Ramos (cell line): ENCODE data around the gene RAB31.
"Not testable (repeated sequence)": the region's sequence is repeated elsewhere in the genome, so short reads cannot be mapped to it uniquely, and the experiment has no call there.

Experiments used
- in situ Hi-C: fragments of 300-500 bp; cut with MboI; formaldehyde crosslinking; loops from one replicate; pipeline ENCODE4 v1.14.3; 2022; ENCODE audit warnings: low sequenced_read_pairs; ENCODE audit not compliant: unreplicated experiment

The RAB31 gene

GRCh38 chr18:9848170-9848879 lies 140.2 kb downstream of the RAB31 start:
- in situ Hi-C loops, result no loop called here

DNA sequence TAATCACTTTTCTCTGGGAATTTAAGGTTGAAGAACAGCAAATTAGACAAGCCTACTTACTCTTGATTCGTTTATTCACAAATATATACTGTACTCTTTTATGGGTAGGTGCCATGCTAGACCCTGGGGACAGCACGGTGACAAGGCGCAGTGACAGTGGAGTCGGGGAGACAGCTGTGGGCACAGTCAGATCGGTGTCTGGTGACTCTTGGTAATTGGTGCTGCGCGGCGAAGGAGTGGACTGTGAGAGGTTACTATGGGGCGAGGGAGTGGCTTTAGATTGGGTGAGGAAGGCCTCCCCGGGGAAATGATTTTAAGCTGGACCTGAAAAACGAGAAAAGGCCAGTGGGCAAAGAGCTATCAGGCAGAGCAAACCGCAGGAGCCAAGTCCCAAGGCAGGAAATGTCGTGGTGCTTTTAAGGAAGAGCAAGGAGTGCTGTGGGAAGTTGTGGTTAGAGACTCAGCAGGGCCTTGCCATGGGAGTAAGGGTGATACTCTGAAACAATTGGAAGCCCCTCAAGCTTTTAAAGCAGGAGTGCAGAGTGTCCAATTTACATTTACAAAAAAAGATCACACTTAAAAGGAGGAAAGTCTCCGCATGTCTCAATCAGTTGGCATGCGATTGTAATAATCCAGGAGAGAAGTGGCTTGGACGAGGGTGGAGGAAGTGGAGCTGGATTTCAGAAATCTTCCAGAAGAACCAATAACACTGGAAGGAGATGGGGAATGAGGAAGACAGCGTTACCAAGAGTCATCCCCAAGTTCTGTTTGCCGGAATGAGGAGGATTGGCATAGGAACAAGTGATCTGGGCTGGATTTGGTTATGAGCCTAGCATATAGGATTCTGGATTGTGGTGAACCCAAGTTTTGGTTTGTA lies 141.5 kb downstream of the RAB31 start:
- in situ Hi-C loops, result no loop called here

GRCh38 chr18:9850309-9850708 lies 142.2 kb downstream of the RAB31 start:
- in situ Hi-C loops, result no loop called here

DNA sequence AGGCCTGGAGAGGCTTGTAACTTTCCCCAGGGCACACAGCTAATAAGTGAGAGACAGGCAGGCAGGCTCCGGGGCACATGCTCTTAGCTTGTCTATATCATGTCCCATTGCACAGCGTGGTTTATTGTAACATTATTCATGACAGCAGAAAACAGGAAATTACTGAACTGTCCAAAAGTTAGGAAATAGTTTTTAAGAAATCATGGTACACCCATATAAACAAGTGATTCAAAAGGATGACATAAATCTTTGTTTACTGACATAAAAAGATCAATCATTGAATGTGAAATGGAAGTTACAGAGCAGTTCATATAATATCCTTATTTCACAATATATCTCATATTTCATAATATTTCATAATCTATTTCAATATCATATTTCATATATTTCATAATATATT lies 143.4 kb downstream of the RAB31 start:
- in situ Hi-C loops, result no loop called here

GRCh38 chr18:9852266-9853081 lies 144.4 kb downstream of the RAB31 start:
- in situ Hi-C loops, result no loop called here

DNA sequence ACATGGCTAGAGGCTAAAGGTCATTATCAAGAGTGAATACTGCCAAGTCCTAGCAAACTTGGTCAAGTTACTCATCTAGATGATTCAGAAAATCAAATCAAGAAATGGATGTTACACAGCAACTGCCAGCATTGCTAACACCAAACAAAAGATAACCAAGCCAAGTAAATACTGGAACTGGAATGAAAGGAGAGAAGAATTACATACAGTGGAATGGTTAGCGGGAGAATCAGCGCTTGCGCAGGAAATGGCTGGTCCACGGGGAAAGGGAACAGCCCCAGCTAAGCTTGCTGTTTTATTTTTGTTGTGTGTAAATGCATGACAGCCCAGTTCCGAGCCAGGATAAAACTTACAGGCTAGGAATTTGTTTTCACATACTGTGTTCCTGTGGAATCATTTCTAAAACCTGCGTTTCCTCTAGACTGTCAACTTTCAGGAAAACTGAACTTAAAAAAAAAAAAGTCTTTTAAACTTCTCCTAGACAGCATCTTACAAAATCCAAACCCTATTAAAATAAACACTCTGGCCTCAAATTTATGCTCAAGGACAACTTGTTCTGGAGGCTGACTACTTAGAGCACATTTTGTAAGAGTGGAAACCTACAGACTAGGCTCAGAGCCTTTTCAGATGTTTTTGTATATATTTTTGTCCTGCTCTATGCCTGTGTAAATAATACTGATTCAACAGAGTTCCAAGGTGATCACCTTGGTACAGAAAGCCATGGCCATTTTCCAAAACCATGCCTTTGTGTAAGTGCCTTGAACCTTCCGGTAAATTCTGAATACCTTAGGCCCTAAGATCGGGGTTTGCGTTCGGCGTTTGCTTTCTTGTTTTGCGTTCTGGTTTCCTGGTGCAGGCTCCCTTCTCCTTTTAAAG lies 146.9 kb downstream of the RAB31 start:
- in situ Hi-C loops, result no loop called here

DNA sequence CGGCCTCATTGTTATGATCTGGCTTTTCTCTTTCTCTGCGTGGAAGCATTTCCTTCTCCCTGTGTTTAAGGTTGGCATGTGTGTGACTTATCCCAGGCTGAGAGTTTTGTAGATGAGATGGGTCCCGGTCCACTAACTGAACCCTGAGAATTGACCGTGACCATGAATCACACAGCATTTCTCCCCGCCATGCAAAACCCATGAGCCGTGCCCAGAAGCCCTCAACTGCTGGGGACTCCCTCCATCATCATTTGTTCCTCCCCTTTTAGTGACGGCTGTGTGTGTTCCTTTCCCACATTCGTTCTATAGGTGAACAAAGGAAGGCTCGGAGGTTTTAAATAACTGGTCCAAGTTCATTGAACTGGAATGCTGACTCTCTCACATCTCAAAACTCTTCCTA lies 147.6 kb downstream of the RAB31 start:
- in situ Hi-C loops, result no loop called here

GRCh38 chr18:9856092-9856491 lies 148.0 kb downstream of the RAB31 start:
- in situ Hi-C loops, result no loop called here

DNA sequence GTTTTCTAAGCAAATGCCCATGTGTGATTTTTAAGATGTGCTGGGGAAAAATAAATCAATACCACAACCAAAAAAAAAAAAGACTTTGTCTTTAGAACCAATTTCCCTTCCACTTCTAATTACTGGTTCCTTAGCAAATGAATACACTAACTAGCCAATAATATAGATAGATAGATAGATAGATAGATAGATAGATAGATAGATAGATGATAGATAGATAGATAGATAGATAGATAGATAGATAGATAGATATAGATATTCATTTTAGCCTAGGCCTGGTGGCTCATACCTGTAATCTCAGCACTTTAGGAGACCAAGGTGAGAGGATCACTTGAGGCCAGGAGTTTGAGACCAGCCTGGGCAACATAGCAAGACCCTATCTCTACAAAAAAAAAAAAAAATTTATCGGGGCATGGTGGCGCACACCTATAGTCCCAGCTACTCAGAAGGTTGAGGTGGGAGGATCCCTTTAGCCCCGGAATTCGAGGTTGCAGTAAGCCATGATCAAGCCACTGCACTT lies 149.4 kb downstream of the RAB31 start:
- in situ Hi-C loops, result not testable (repeated sequence)

GRCh38 chr18:9858642-9859041 lies 150.5 kb downstream of the RAB31 start:
- in situ Hi-C loops, result no loop called here

DNA sequence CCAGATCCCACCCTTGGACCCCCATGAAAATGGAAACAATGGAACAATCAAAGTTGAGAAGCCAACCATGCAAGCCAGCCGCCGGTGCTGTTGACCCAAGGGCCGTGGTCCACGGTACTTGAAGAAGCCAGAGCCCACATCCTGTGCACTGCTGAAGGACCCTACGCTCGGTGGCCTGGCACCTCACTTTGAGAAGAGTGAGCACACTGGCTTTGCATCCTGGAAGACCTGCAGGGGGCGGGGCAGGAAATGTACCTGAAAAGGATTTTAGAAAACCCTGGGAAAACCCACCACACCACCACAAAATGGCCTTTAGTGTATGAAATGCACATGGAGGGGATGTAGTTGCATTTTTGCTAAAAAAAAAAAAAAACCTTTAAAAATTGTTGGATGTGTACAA lies 151.1 kb downstream of the RAB31 start:
- in situ Hi-C loops, result no loop called here

DNA sequence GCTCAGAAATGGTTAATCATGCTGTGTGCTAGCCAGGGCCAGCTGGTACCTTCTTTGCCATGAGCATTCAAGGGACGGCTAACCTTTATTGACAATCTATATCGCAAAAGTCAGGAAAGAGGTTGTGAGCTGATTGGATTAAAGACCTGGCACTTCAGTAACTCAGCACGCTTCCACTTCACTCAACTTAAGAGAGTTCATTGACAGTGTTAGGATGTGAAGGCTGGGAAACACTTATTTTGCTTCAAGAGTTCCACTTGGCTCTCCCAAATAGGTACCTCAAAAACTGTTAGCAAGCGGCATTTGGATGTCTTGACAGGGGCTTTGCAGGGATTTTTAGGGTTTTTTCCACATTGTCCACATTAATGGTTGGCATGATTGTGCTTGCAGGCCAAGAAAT lies 152.6 kb downstream of the RAB31 start:
- in situ Hi-C loops, result no loop called here

- in situ Hi-C loops, result no loop called here
Measured at GRCh38 chr18:9861157-9861556, 153.1 kb downstream of the RAB31 start.

DNA sequence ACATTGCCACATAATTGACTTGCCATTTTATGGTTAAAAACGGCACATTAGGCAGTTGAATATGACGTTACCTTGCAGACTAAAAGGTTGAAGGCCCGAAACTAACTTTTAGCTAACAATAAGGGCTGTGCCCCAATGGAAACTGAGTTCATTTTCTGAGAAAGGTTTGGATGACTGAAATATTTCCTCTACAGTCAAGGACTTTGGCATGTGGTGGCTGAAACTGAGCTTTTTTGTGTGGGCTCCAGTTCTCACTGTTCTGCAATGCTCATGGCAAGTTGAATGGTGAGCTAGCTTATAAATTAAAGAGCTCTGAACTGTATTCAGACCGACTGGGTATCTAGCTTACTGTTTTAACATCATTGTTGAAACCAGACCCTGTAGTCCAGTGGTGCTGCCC lies 153.8 kb downstream of the RAB31 start:
- in situ Hi-C loops, result no loop called here

- in situ Hi-C loops, result no loop called here
Measured at GRCh38 chr18:9862686-9863085, 154.6 kb downstream of the RAB31 start.

DNA sequence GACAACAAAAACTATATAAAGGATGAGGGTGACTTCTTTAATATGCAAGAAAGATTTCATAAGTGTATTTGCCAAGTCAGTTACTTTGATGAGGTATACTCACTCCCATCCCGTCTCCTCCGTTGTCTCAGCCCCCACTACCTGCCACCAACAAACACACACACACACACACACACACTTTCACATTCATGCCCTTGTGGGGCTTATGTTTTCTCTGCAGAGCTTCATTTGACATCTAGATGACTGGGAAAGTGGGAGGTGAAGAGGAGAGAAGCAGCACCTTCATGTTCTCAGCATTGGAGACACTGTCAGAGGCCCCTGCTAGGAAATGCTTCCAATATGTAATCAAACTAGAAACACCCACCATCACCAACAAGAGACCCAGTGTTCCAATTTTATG lies 155.2 kb downstream of the RAB31 start:
- in situ Hi-C loops, result no loop called here

DNA sequence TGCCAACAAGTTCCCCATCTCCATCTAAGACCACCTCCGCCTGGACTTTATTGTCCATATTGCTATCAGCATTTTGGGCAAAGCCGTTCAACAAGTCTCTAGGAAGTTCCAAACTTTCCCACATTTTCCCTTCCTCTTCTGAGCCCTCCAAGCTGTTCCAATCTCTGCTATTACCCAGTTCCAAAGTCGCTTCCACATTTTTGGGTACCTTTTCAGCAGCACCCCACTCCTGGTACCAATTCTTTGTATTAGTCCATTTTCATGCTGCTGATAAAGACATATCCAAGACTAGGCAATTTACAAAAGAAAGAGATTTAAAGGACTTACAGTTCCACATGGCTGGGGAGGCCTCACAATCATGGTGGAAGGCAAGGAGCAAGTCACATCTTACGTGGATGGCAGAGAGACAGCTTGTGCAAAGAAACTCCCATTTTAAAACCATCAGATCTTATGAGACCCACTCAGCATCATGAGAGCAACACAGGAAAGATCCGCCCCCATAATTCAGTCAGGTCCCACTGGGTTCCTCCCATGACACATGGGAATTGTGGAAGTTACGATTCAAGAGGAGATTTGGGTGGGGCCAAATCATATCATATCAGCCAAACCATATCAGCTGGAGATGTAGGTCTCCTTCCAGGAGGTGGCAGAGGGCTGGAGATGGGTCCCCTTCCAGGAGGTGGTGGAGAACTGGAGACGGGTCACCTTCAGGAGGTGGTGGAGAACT lies 157.8 kb downstream of the RAB31 start:
- in situ Hi-C loops, result no loop called here

DNA sequence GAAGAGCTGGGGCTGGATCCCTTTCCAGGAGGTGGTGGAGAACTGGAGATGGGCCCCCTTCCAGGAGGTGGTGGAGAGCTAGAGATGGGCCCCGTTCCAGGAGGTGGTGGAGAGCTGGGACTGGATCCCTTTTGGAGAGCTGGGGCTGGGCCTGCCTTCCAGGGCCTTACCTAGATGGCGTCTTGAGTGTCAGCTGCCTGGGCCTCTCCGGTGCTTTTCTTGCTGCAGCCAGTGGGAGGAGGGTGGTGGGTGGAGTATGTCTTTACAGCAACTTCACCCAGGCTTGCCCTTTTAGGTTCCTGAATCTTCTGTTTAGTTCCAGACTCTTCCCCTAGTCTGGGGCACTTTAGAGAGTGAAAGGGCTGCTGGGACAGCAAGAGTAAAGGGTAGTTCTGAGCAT lies 158.5 kb downstream of the RAB31 start:
- in situ Hi-C loops, result no loop called here

GRCh38 chr18:9867071-9867594 lies 159.0 kb downstream of the RAB31 start:
- in situ Hi-C loops, result no loop called here
